ENCODE results near the gene COBL.

Gene COBL

DNA sequence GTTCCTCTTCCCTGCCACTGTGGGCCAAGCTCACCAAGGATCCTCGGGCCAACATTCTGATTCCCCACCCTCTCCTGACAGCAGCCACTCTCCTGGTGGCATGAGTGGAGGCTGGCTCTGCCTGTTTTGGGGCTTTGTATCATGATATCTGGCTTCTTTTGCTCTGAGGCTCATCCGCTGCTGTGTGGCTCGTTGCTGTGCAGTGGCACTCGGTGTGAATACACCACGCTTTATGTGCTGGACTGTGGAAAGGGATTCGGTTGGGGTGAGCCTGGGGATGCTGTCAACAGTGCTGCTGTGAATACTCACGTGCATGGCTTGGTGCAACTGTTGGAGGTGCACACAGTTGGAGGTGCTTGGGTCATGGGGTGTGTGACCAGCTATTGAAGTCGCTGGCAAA lies 208.5 kb downstream of the COBL start:
- no peak for DNase-seq

DNA sequence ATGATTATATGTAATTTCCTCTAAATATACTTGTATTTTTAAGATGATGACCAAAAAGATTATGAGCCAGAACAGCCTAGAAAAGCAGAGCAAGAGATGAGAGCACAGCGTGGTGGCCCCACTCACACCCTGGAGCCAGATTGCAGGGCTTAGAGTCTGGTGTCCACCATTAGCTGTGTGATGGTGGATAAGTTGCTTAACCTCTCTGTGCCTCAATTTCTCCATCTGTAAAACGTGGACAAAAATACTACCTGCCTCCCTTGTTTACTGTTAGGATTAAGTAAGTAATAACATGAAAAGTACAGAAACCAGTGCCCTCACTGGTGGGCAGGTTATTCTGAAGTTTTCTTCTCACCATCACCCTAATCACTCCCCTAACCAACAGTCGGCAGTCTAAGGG lies 212.3 kb downstream of the COBL start:
- no peak for DNase-seq

DNA sequence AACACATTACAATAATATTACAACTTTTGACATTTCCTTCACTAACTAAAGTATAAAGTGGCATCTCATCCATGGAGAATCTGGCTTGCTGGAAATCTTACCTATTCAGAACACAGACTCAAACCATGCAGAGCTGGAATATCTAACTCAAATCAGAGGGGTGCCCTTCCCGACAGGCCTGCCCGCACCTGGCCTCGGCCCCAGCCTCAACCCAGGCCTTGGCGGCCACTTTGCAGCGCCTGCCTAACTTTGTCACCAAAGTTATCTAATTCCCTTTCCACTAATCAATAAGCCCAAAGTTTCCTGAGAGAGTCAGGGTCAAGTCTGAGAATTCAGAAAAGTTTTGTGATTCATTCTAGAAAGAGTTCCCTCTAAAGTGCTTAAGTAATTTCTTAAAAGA lies 212.9 kb downstream of the COBL start:
- DNase-seq: no peak

DNA sequence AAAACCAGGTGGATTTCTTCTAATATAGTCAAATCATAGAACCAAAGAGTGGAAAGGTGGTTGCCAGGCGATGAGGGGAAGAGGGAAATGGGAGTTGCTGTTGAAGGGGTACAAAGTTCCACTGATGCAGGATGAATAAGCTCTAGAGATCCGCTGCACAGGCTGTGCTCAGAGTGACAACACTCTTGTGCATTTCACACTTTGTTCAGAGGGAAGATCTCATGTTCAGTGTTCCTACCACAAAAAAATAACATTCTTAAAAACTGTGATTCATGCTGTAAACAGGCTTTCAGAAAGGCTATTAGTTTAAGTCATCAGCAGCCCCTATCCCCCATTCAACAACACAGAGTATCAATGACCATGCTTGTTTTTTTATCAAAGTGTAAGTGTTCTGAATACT lies 213.8 kb downstream of the COBL start:
- DNase-seq: no peak

DNA sequence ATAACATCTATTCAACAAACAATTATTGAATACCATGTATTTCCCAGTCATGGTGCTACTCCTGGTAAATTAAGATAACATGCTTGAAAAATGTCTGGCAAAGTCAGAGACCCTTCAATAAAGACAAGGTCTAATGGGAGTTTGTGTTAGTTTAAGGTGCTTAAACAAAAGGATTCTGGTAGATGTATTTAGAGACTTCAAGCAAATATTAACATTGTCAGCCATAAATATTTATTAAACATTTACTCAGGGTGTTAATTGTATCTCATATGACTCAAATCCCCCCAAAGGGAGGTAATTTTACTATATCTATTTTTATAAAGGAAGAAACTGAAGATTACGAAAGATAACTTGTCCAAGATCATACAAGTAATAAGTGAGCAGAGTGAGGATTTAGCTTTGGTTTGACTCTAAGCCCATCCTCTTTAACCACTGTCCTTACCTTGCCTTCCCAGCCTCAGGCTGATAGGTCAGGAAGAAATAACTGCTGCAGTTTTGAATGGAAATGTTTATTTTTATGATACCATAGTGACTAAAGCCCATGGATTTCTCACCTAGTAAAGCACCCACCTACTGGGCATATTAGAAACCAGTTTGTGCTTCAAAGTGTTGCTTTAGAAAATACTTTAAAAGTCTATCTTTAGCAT lies 215.4 kb downstream of the COBL start:
- no peak for DNase-seq

DNA sequence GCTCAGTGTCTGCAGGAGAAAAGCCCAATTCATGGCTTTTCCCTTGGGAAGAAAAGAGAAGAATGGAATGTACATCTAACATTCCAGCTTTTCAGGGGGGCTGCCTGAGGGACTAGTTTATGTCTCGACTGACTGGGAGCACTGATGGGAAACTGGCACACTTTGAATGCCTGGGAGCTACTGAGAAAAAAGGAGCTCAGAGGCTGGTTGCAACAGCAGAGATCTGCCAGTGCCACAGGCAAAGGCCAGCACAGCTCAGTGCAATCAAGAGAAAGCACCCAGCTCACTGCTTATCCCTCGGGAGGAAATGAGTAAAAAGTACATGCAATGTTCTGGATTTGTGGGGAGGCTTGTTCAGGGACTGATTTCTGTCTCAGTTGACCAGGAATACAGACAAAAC lies 226.2 kb downstream of the COBL start:
- DNase-seq: no peak

DNA sequence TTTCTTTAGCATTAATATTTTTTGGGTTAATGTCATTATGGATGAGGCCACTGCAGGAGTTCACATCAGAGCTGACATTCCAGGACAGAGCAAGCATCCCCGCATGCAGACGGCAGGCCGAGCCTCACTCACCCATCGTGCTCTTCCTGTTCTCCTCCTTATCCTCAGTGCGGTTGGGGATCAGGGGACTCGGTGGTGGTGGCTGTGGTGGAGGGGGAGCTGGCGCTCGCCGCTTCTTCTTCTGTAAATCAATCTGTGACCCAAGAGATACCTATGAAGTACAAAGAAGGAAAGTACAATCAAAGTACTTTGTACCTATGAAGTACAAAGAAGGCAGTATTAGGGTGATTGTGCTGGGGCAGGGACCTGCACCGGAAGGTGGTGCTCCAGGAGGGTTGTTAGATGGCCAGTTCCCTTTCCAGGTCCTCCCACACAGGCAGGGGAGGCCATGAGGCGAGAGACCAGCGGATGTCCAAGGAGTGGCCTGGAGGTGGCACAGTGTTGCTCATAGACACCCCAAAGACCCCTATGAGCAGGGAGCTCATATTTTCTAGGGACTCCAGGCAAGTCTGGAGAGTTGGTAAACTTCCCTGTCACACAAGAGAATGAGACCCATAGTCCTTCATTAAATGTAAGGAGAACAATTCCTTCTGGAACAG lies 231.4 kb downstream of the COBL start:
- no peak for DNase-seq

DNA sequence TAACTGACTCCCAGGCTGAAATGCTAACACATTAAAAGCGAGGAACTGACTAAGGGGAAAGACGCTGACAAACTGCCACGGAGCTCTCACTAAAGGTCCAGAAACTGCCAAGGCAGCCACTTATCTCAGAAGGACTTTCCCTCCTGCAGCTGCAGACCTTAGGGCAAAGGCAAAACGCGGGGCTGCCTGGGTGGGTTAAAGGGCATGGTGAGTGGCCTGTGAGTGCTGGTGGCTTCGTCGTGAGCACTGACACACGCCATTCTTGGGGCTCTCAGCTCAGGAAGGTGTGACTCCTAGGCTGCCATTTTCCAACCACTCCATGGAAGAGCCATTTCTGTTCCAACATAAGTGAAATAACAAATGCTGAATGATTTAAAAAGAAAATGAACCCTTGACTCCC lies 232.5 kb downstream of the COBL start:
- no peak for DNase-seq

DNA sequence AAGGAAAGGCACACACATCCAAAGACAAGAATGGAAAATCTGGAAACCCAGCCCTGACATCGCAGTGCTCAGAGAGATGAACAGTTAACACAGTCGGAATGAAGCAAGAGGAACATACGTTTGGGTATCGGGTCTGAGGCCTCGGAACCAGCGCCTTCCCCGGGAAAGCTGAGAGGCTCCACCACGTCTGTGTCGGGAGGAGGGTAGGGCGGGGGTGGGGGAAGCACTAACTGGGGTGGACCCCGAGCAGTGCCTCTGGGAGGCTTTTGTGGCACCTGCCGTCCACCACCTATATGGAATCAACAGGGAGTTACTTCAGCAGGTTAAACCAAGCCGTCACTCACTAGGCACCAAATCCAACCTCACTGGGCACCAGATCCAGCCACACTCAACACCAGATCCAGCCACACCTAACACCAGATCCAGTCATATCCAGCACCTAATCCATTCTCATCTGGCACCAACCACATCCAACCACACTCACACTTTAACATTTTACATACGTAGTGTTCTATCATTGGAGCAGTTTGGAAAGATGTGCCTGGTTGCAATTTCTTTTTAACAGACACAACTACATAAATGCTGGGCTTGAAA lies 233.6 kb downstream of the COBL start:
- no peak for DNase-seq

DNA sequence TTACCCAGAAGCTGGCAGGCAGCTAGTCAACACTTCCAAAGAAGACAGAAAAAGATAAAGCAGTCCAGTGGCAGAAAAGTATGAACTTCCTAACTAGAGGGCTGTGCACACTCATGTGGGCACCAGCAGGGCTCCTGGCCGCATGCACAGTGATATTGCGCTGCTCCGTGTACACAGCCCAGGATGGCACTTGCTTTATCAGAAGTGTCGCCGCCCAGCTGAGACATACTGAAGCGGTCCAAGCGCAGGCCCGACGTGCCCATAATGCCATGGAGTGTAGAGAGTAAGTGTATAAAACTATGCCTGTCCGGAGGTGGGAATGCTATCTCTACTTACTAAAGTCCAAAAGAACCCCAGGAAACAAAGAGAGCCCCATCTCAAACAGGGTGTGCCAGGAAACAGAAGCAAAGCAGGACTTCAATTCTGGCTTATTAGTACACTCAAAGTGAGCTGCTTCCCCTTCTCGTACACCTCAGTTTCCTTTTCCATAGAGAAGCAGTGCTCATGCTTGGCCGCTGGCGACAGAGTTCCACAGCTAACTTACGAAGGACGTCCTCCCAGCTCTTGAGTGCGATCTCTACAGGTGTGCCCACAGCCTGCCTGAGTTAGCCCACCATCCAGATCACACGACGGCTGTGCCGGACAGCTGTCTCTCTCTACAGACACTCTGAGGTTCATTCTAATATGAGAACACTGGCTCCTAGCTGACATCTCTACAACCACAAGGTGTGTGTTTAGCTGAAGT lies 234.3 kb downstream of the COBL start:
- DNase-seq: no peak

DNA sequence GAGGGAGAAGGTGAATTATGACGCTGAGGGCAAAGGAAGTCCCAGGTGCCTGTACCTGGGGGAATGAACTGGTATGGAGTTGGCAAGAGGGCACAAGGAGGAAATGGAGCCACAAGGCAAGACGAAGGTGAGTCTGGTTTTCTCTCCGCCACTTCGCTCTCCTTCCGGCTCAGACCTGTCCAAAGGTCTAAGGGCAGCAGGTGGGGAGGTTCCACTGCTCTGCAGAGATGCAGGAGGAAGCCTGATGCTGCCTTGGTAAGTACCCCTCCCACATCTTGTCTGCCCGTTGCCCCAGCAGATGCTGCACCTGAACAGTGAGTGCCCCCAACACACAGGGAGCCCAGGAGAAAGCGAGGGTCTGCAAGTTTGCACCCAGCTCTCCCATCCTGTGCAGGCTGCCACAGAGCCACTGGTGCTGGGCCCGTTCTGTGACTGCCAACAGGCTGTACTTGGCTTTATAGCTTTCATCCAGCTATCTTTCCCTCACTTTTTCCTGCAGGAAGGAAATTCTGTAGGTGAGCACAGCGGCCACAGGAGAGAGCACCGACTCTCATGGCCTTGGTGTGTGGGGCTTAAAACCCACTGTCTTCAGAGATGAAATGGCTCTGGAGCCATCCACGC lies 235.2 kb downstream of the COBL start:
- no peak for DNase-seq

DNA sequence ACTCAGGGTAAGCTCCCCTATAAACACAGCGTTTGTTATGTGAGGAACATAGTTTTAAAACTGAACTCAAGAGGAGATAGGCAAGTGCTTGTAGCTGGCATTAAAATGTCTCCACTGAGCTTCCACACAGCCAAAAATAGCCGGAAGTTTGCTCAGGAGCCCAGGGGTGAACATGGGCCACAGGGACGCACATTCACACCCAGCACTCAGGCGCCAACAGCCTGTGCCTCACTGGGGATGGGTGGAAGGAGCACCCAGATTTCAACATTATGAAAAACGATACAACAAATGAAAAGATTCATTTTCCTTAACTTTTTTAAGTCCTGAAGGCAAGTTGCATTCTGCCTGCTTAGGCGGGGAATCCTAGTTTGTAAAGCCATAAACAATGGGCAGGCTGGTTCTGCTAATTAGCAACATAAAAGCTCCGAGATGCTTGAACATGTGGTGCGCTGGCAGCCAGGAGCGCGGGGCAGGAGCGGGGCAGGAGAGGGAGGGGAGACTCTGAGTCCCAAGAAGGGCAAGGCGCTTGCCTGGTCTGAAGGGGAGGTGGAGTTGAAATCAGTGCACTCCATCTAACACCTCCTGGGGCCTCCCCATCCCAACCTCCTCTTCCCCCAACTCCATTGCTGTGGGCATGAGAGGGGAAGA lies 235.9 kb downstream of the COBL start:
- no peak for DNase-seq

DNA sequence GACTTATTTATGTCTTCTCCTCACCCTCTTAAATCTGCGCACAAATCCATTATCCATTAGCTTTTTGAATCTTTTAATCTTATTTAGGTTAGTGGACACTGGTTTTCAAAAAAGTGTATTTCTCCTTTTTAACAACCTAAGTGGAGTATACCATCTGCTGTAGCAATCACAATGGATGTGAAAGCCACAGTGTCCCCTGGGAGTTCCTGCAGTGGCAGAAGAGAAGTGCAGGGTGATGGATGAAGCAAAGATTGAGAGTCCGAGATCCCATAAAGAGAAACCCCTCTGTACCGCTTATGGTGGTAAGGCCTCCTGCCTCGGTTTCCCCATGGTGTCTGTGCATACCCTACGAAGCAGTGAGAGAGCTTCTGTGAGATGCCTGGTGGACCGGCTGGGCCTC lies 236.4 kb downstream of the COBL start:
- no peak for DNase-seq

DNA sequence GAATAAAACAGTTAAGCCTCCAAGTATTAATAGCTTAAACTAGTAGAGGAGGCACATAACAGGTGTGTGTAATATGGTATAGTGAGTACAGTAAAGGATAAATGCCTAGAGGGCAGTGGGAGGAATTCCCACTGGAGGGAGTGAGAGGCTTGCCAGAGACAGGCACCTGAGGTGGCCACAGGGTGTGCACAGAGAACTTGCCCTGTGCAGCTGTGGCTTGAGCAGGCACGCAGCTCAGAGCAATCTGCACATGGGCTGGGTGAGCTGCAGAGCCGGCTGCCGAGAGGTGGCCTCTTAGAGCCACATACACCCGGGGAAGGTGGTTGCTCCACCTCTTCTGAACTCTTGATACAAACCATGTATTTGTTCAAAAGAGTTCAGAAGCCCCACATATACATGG lies 237.1 kb downstream of the COBL start:
- DNase-seq: peak in 1 of 5 experiments; percentile 47

DNA sequence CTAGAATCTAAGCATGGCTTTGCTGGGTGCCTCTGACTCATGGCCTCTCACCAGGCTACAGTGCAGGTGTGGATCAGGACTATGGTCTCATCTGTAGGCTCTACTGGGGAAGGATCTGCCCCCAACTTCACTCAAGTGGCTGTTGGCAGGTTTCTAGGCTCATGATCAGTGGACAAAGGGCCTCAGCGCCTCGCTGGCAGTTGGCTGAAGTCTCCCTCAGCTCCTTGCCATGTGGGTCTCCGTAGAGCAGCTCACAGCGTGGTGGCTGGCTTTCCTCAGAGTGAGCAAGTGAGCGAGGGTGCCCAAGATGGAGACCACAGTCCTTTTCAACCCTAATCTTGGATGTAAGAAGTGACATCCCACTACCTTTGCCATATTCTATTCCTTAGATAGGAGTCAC lies 238.0 kb downstream of the COBL start:
- no peak for DNase-seq

DNA sequence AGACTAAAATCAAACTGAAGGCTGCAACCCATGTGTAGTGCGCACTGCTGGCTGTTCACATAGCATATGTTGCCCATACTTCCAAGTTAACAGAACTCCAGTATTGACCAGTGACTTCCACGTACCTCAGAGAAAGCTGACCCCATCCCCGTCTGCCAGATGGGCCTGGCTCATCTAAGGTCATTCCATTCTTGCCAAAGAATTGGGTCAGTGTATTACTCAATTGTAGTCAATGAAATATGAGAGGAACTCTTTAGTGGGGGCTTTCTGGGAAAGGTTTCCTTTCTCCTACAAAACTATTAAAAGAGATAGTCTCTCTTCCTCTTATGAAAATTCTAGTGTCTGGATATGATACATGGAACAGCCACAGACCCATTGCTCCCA lies 238.6 kb downstream of the COBL start:
- DNase-seq: no peak

DNA sequence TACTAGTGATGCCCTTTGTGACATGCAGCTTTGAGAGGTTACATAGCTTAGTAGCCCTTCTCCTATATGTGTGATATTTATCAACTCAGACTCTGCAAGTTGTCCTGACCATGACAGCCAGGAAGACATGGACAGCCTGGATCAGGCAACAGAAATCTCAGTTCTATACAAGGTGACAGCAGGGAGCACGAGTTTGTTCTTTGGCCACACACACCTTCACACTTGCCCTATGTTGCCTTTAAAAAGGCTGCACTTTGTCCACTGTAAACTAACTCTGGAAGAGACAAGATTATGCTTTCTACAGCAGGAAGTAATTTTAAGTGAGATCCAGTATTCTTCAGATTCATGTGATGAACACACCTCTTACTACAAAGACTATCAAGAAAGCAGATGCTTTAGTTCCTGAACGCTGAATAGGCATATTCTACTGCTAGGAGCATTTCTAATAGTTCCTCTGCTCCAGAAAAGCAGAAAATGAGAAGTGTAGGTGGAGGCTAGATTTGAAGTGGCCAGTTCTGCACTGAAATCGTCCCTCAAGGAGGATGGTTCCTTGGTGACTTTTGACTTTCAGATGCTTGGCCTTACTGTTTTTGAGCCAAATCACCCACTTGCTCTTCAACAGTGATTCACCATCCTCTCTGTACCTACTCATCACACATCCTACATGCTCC lies 239.2 kb downstream of the COBL start:
- DNase-seq: no peak

DNA sequence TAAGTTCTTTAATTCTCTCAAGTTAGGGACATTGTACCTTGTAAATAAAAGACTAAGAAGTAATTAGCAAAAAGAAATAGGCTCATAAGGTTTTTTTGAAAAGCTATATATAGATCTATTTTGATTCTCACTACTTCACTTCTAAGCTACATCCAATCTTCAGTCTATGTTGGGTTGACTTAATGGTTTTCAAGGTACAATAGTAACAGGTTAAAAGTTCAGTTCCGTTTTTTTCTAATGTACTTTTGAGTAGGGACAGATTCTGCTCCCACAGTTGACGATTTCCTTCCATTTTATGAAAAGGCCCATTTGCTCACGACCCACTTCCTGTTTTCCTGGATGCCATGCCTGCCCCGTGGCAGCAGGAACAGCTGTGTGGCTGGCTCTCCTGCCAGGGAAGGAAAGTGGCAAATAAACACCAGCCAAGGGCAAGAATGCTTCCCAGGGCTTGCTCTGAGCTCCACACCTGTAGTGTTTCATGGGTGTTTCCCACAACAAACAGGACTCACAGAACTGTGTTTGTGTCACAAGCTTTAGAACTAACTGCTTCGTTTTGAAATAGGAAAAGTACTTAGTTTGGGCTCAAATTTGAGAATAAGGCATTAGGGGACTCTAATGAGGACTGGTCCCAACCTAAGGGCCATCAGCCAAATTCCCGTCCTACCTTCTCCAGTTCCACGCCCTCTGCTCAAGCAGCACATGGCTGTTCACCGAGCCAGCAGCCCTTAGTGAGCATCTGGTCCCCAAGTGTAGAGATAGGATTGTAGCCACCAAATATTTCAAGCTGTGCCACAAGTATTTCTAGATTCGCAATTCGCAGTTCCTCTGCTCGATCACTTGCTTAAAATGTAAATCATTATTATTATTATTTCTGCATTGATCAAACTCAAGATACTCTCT lies 240.7 kb downstream of the COBL start:
- DNase-seq: no peak

DNA sequence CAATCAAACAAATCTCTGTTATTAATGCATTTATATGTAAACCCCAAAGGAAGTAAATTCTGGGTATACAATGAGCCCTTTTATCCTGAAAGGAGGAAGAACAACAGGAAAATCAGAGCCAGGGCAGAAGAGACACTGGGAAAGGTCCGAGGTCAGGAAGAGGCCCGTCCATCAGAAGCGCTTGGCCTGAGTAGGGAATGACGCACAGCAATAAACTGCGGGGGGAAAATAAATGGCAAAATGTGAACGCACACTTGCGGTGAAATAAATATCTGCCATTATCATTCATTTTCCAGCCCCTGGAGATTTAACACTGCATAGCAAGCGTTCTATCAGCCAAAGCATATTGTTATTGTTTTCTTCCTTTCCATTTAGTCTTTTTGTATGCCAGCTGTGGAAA lies 243.4 kb downstream of the COBL start:
- DNase-seq: no peak

DNA sequence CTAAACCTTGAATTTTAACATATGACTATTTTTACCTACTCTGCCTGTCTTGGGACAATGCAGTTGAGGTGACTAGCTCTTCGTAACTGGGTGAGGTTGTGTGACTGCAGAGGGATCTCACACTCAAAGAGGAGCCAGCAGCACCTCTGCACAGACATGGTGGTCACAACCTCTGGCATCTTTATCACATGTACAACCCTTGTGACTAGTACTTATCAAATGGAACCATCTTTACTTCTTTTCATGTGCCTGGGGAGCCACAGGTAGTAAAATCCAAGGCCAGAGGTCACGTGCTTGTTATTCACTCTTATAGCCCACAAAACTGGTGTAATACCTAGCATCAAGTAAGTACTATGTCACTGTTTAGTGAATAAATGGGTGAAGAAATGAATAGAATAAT lies 244.3 kb downstream of the COBL start:
- DNase-seq: peak in 1 of 5 experiments; percentile 28

DNA sequence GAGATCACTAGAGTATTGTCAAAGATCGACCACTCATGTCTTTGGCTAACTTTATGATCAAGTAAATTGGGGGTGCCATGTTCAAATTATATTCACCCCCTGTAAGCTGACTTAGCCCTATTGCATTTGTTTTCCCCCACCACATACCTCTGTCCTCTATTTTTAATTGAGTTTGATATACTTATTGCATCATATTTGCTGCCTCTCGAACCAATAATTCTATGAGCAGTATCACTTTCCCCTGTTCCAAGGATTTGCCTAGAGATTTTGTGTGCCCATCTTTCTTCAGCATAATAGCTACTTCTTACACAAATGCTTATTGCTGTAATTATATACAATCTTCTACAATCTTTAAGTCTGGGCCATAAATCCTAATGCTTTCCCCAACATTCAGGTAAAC lies 245.2 kb downstream of the COBL start:
- DNase-seq: no peak

All from T-helper 2 cell (primary cell).